Measurements from ENCODE around the gene LZTFL1.

Gene LZTFL1

GRCh38 chr3:45807133-45807532 is 34.8 kb downstream of the LZTFL1 start:
- no peak for DNase-seq

- DNase-seq = no peak
These were observed 35.8 kb downstream of the LZTFL1 start for GRCh38 chr3:45806072-45806471.

- DNase-seq = no peak
These were observed 38.5 kb downstream of the LZTFL1 start for GRCh38 chr3:45803252-45803935.

GRCh38 chr3:45802146-45802545 is 39.8 kb downstream of the LZTFL1 start:
- DNase-seq = no peak

- DNase-seq = no peak
These were observed 41.3 kb downstream of the LZTFL1 start for GRCh38 chr3:45800611-45801010.

GRCh38 chr3:45799586-45799985 is 42.3 kb downstream of the LZTFL1 start:
- no peak for DNase-seq

- DNase-seq = no peak
These were observed 43.9 kb downstream of the LZTFL1 start for GRCh38 chr3:45798034-45798433.

GRCh38 chr3:45796902-45797637 is 44.8 kb downstream of the LZTFL1 start:
- no peak for DNase-seq

GRCh38 chr3:45795882-45796765 is 45.8 kb downstream of the LZTFL1 start, which contains the start of gene SLC6A20:
SLC6A20 (minus strand) TSS chr3:45796536; CDS start chr3:45796419, 117 bp downstream.
- peak; percentile 14 for DNase-seq

- DNase-seq = no peak
These were observed 46.4 kb downstream of the LZTFL1 start for GRCh38 chr3:45795509-45795881.

GRCh38 chr3:45794660-45795059 is 47.3 kb downstream of the LZTFL1 start:
- DNase-seq = no peak

GRCh38 chr3:45794177-45794560 is 47.8 kb downstream of the LZTFL1 start:
- DNase-seq = no peak

- DNase-seq = no peak
These were observed 48.3 kb downstream of the LZTFL1 start for GRCh38 chr3:45793482-45794176.

- DNase-seq = no peak
These were observed 49.3 kb downstream of the LZTFL1 start for GRCh38 chr3:45792516-45793172.

- DNase-seq = no peak
These were observed 49.9 kb downstream of the LZTFL1 start for GRCh38 chr3:45792036-45792435.

- no peak for DNase-seq
These were observed 51.3 kb downstream of the LZTFL1 start for GRCh38 chr3:45790596-45790995.

- DNase-seq = no peak
These were observed 52.6 kb downstream of the LZTFL1 start for GRCh38 chr3:45789235-45789812.

- DNase-seq = no peak
These were observed 54.4 kb downstream of the LZTFL1 start for GRCh38 chr3:45787551-45787950.

GRCh38 chr3:45786801-45787495 is 55.0 kb downstream of the LZTFL1 start:
- no peak for DNase-seq

- DNase-seq = no peak
These were observed 56.2 kb downstream of the LZTFL1 start for GRCh38 chr3:45785605-45786150.

- no peak for DNase-seq
These were observed 58.3 kb downstream of the LZTFL1 start for GRCh38 chr3:45783667-45784066.

All from activated CD4-positive, alpha-beta T cell treated with anti-CD3 and anti-CD28 coated beads for 48 hours (primary cell).